Neural cell (in vitro differentiated cells): Measurements from ENCODE around the gene CD80. TPM values are rescaled to one million over a fixed set of nuclear protein-coding genes. Genes with fewer than 3 reads are reported as not detected.

ENCODE experiments used
- H2AFZ ChIP-seq: fragments of 200-600, 300-800 bp; sonication (generic), shearing (Covaris generic); 2 replicates; pipeline ENCODE4 v1.6.0; 2014; ENCODE audit warnings: low read depth, mild to moderate bottlenecking, antibody characterized with exemption, low read length, moderate library complexity
- H3F3A ChIP-seq: fragments of 200-600 bp; shearing (Covaris generic); 2 replicates; pipeline ENCODE4 v1.6.1; 2016; ENCODE audit warnings: mild to moderate bottlenecking, moderate library complexity, mixed read lengths, antibody characterized with exemption, low read length; ENCODE audit not compliant: insufficient read depth, poor library complexity, severe bottlenecking
- H3K27ac ChIP-seq: fragments of 200-600, 300-800 bp; sonication (generic), shearing (Covaris generic); 2 replicates; pipeline ENCODE4 v1.5.1; 2014; ENCODE audit warnings: mild to moderate bottlenecking, low read length, moderate library complexity
- H3K27me3 ChIP-seq: fragments of 300-800, 200-600 bp; sonication (generic), shearing (Covaris generic); 2 replicates; pipeline ENCODE4 v1.6.0; 2014; ENCODE audit warnings: mild to moderate bottlenecking, low read depth, low read length, moderate library complexity; ENCODE audit not compliant: insufficient read depth
- H3K36me3 ChIP-seq: fragments of 300-800, 200-600 bp; sonication (generic), shearing (Covaris generic); 2 replicates; pipeline ENCODE4 v1.5.1; 2014; ENCODE audit warnings: mild to moderate bottlenecking, antibody characterized with exemption, low read length, moderate library complexity; ENCODE audit not compliant: insufficient read depth
- H3K4me2 ChIP-seq: fragments of 300-800, 200-600 bp; sonication (generic), shearing (Covaris generic); 2 replicates; pipeline ENCODE4 v1.6.0; 2014; ENCODE audit warnings: mild to moderate bottlenecking, low read length
- H3K4me3 ChIP-seq: fragments of 300-800, 200-600 bp; sonication (generic), shearing (Covaris generic); 2 replicates; pipeline ENCODE4 v1.5.1; 2014; ENCODE audit warnings: mild to moderate bottlenecking, low read length, moderate library complexity
- H3K79me2 ChIP-seq: fragments of 200-600 bp; shearing (Covaris generic); replicated peaks from 2 replicates; pipeline ENCODE4 v1.6.0; 2014; ENCODE audit warnings: mild to moderate bottlenecking, low read length, moderate library complexity; ENCODE audit not compliant: insufficient read depth
- H3K9ac ChIP-seq: fragments of 300-800, 200-600 bp; sonication (generic), shearing (Covaris generic); 2 replicates; pipeline ENCODE4 v1.6.1; 2016; ENCODE audit warnings: mild to moderate bottlenecking, low read length, mixed read lengths
- H3K9me2 ChIP-seq: fragments of 200-600 bp; shearing (Covaris generic); 2 replicates; pipeline ENCODE4 v1.6.1; 2016; ENCODE audit warnings: mild to moderate bottlenecking, low read length, mixed read lengths; ENCODE audit not compliant: insufficient read depth
- H3K9me3 ChIP-seq: fragments of 200-600, 300-800 bp; sonication (generic), shearing (Covaris generic); 2 replicates; pipeline ENCODE4 v1.6.1; 2016; ENCODE audit warnings: mild to moderate bottlenecking, mixed run types, low read length, moderate library complexity, mixed read lengths
- H4K20me1 ChIP-seq: fragments of 200-600 bp; shearing (Covaris generic); 2 replicates; pipeline ENCODE4 v1.6.1; 2016; ENCODE audit warnings: mild to moderate bottlenecking, mixed run types; ENCODE audit not compliant: insufficient read depth
- CTCF ChIP-seq: fragments of 450-650 bp; IDR thresholded peaks from 2 replicates; pipeline ENCODE4 v1.5.1; 2014; ENCODE audit warnings: antibody characterized with exemption, mild to moderate bottlenecking, moderate library complexity; ENCODE audit not compliant: poor library complexity, severe bottlenecking
- EP300 ChIP-seq: fragments of 450-650 bp; conservative IDR thresholded peaks from 2 replicates; pipeline ENCODE4 v1.6.1; 2014; ENCODE audit warnings: antibody characterized with exemption, mild to moderate bottlenecking, moderate library complexity; ENCODE audit not compliant: poor library complexity, severe bottlenecking
- EZH2 ChIP-seq: fragments of 200-600, 300-800 bp; shearing (Covaris generic), sonication (generic); IDR thresholded peaks from 2 replicates; pipeline ENCODE4 v1.6.1; 2014; ENCODE audit warnings: antibody characterized with exemption, low read length, borderline replicate concordance, mild to moderate bottlenecking; ENCODE audit not compliant: insufficient read depth, poor library complexity, severe bottlenecking
- MXI1 ChIP-seq: fragments of 450-650 bp; conservative IDR thresholded peaks from 2 replicates; pipeline ENCODE4 v1.6.1; 2014; ENCODE audit warnings: antibody characterized with exemption, mild to moderate bottlenecking; ENCODE audit not compliant: poor library complexity, severe bottlenecking
- POLR2AphosphoS5 ChIP-seq: IDR thresholded peaks from 2 replicates; pipeline ENCODE4 v1.6.1; 2012
- RAD21 ChIP-seq: fragments of 450-650 bp; conservative IDR thresholded peaks from 2 replicates; pipeline ENCODE4 v1.6.1; 2014; ENCODE audit warnings: antibody characterized with exemption, mild to moderate bottlenecking, moderate library complexity
- REST ChIP-seq: IDR thresholded peaks from 2 replicates; pipeline ENCODE4 v1.6.1; 2012; ENCODE audit warnings: borderline replicate concordance
- SMC3 ChIP-seq: fragments of 450-650 bp; conservative IDR thresholded peaks from 2 replicates; pipeline ENCODE4 v1.6.1; 2014; ENCODE audit warnings: antibody characterized with exemption, mild to moderate bottlenecking, moderate library complexity; ENCODE audit not compliant: poor library complexity
- TAF1 ChIP-seq: IDR thresholded peaks from 2 replicates; pipeline ENCODE4 v1.6.1; 2012; ENCODE audit warnings: low read depth
- polyA plus RNA-seq: library from polyadenylated mRNA; depleted of rRNA; stranded (reverse); fragments of >200 nt; gene quantifications from 2 replicates; pipeline ENCODE4 v1.2.3, GENCODE V29; 2014

The CD80 gene
- polyA plus RNA-seq, 1 donor from 2014 or later, result not detected

- TF ChIP-seq MXI1 (no peak), POLR2AphosphoS5 (no peak), EP300 (no peak), TAF1 (no peak), CTCF (no peak), RAD21 (no peak), EZH2 (no peak), SMC3 (no peak), REST (no peak)
- Histone ChIP-seq H3K9ac (no peak overlapping the region), H3K27ac (no peak overlapping the region), H3K9me2 (no peaks in the 10 kb centered on the region), H4K20me1 (no peaks in the 10 kb centered on the region), H3K79me2 (no peaks in the 10 kb centered on the region), H3K4me3 (no peak overlapping the region), H3F3A (no peaks in the 10 kb centered on the region), H3K36me3 (no peaks in the 10 kb centered on the region), H3K27me3 (no peaks in the 10 kb centered on the region), H3K9me3 (no peaks in the 10 kb centered on the region), H3K4me2 (no peak overlapping the region), H2AFZ (no peak overlapping the region)
Measured at GRCh38 chr3:119588112-119588511, 28.7 kb upstream of the CD80 start.

- TF ChIP-seq EP300 (no peak), SMC3 (no peak), POLR2AphosphoS5 (no peak), RAD21 (no peak), REST (no peak), TAF1 (no peak), EZH2 (no peak), MXI1 (no peak), CTCF (no peak)
Measured at GRCh38 chr3:119586733-119587172, 27.3 kb upstream of the CD80 start.

More at GRCh38 chr3:119586733-119587172, 27.3 kb upstream of the CD80 start:
- no peaks in the 10 kb centered on the region for H4K20me1 ChIP-seq
- no peak overlapping the region for H3K9ac ChIP-seq
- H3K4me2 ChIP-seq, result no peak overlapping the region
- H3K36me3 ChIP-seq, result no peaks in the 10 kb centered on the region
- H3K27me3 ChIP-seq, result no peaks in the 10 kb centered on the region
- H3K27ac ChIP-seq, result no peak overlapping the region
- no peaks in the 10 kb centered on the region for H3K79me2 ChIP-seq
- no peak overlapping the region for H2AFZ ChIP-seq
- H3K9me3 ChIP-seq, result no peaks in the 10 kb centered on the region
- H3K4me3 ChIP-seq, result no peak overlapping the region
- H3K9me2 ChIP-seq, result no peaks in the 10 kb centered on the region
- H3F3A ChIP-seq, result no peaks in the 10 kb centered on the region
